Left lung (tissue), 14 donors: Measurements from ENCODE around the gene PPFIA1. TPM values are rescaled to one million over a fixed set of nuclear protein-coding genes. Genes with fewer than 3 reads are reported as not detected.

Experiments used
- ATAC-seq: fragments of 200-7000 bp; cut with Tn5 transposase; one replicate; pipeline ENCODE4 v1.9.1; 2020; ENCODE audit warnings: moderate library complexity
- DNase-seq, 4 donors: peaks; one replicate each; pipeline ENCODE4 v3.0.0-alpha.2; 2013 to 2020
- H3K27ac ChIP-seq, 2 donors: fragments of 200-600 bp; sonication (generic) in 1 of 2; one replicate each; pipeline versions ENCODE4 v1.5.0 to v1.8.0; 2020 to 2021
- H3K27me3 ChIP-seq, 2 donors: fragments of 200-600 bp; sonication (generic) in 1 of 2; one replicate each; pipeline versions ENCODE4 v1.5.0 to v1.8.0; 2020 to 2021
- H3K36me3 ChIP-seq, 2 donors: fragments of 200-600 bp; sonication (generic) in 1 of 2; one replicate each; pipeline versions ENCODE4 v1.5.0 to v1.8.0; 2020 to 2021
- H3K4me1 ChIP-seq, 2 donors: fragments of 200-600 bp; one replicate each; pipeline ENCODE4 v1.8.0; 2021
- H3K4me3 ChIP-seq, 2 donors: fragments of 200-600 bp; sonication (generic) in 1 of 2; one replicate each; pipeline versions ENCODE4 v1.5.0 to v1.8.0; 2020 to 2021; ENCODE audit warnings: mild to moderate bottlenecking in 1 of 2
- H3K9me3 ChIP-seq, 2 donors: fragments of 200-600 bp; sonication (generic) in 1 of 2; one replicate each; pipeline versions ENCODE4 v1.5.0 to v1.8.0; 2020 to 2021
- intact Hi-C, 2 donors: fragments of 100-400 bp; cut with DNase I; formaldehyde crosslinking; loops; one replicate each; pipeline versions ENCODE4 v1.11.2 to v1.14.2; 2022
- long read RNA-seq, 12 donors: library from polyadenylated mRNA in 2 of 12; unstranded in 2 of 12; transcript quantifications; one replicate each; pipeline ENCODE4 v2.0.0 and lab custom pipeline, GENCODE V29; 2019 to 2026
- polyA plus RNA-seq, 6 donors: library from polyadenylated mRNA; unstranded; fragments of 120-200 nt; gene quantifications; one replicate each; pipeline ENCODE4 v1.2.1, GENCODE V29; 2013; ENCODE audit not compliant: insufficient read length in 6 of 6
- total RNA-seq, 2 donors: library from RNA; stranded (reverse); fragmentation: NEBNext Ultra II Directional; extraction: Animal tissue kit (Norgen Biotek cat#: 25700); gene quantifications; one replicate each; pipeline ENCODE4 v1.2.1, GENCODE V29; 2021
- TF ChIP-seq, protein P1 (sequence below), 2 donors: fragments of 200-600 bp; sonication (generic) in 1 of 2; IDR thresholded peaks; one replicate each; pipeline versions ENCODE4 v1.5.0 to v1.8.0; 2021; ENCODE audit warnings: antibody characterized with exemption in 2 of 2
- donor health status: DM: no; HTN: yes; CAD: no.
- donor health status: DM: no; HTN: no; CAD: no.

Gene PPFIA1
- 10 to 100 TPM; 52.8 to 66.0 TPM for total RNA-seq
- polyA plus RNA-seq: 10 to 100 TPM; 45.9 to 53.4 (median 48.5) TPM
- long read RNA-seq, donor 1, partial matches to known transcripts: 24 of 26 reads
- long read RNA-seq, donor 1, other reads (novel, unspliced or antisense): 0 of 26 reads
- long read RNA-seq, donor 2, full-length matches to known transcripts: 7 of 19 reads
- long read RNA-seq, donor 2, partial matches to known transcripts: 12 of 19 reads
- long read RNA-seq, donor 2, other reads (novel, unspliced or antisense): 0 of 19 reads
- long read RNA-seq, donor 3, full-length matches to known transcripts: 2 of 11 reads
- long read RNA-seq, donor 3, partial matches to known transcripts: 9 of 11 reads
- long read RNA-seq, donor 3, other reads (novel, unspliced or antisense): 0 of 11 reads
- long read RNA-seq, donor 4, partial matches to known transcripts: 4 of 4 reads
- long read RNA-seq, donor 4, other reads (novel, unspliced or antisense): 0 of 4 reads
- long read RNA-seq, donor 5, partial matches to known transcripts: 0 of 2 reads
- long read RNA-seq, donor 5, other reads (novel, unspliced or antisense): 0 of 2 reads
- long read RNA-seq, donor 6, partial matches to known transcripts: 0 of 1 reads
- long read RNA-seq, donor 6, other reads (novel, unspliced or antisense): 0 of 1 reads
- long read RNA-seq, donor 7, full-length matches to known transcripts: 1 of 1 reads
- long read RNA-seq, donor 7, partial matches to known transcripts: 0 of 1 reads
- long read RNA-seq, donor 7, other reads (novel, unspliced or antisense): 0 of 1 reads
- long read RNA-seq, donor 8, full-length matches to known transcripts: 4 of 4 reads
- long read RNA-seq, donor 8, partial matches to known transcripts: 0 of 4 reads
- long read RNA-seq, donor 8, other reads (novel, unspliced or antisense): 0 of 4 reads
- long read RNA-seq, donor 9: 0 reads
- long read RNA-seq, donor 10, partial matches to known transcripts: 5 of 6 reads
- long read RNA-seq, donor 10, other reads (novel, unspliced or antisense): 1 of 6 reads
- long read RNA-seq, donor 11, partial matches to known transcripts: 0 of 4 reads
- long read RNA-seq, donor 11, other reads (novel, unspliced or antisense): 0 of 4 reads
- long read RNA-seq, donor 12, partial matches to known transcripts: 12 of 15 reads
- long read RNA-seq, donor 12, other reads (novel, unspliced or antisense): 0 of 15 reads

DNA sequence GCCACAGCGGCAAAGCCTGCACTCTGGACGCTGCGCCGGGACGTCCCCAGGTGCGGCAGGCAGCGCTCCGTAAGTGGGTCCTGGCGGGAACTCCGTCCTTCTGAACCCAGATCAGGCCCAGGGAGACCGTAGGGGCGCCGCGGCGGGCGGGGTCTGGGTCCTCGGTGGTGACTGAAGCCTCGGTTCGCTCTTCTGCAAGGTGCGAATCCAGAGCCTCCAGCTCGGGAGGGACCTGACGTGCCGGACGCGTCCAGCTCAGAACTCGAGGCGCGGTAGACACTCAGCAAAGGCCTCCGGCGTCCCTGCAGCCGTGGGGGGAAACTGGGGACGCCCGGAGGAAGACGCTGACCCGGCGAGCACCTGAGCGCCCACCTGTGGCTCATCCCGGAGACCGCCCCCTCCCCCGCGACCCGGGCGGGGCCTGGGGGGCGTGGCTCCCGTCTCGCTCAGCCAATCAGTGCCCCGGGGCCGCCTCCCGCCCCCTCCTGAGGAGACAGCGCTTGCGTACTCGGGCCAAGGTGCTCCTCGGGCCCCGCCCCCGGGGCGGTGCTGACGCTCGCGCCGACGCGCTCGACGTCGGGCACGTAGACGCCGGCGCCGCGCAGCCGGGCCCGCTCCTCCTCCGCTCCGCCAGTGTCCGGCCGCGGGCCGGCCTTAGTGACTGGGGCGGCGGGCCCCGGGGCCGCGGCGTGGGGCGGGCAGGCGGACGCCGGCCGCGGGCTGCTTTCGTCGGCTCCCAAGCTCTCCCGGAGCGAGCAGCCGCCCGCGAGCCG, at the start of gene PPFIA1:
Gene PPFIA1 (plus strand): TSS at position 587 of the 773 bp plus-strand sequence. CDS start 1,483 bp downstream, outside the sequence.
- Histone ChIP-seq H3K4me1 (peaks cover 7 to 42% of the 10 kb centered on the region in 2 donors), H3K9me3 (no peaks in the 10 kb centered on the region), H3K4me3 (peak within 1 kb of the TSS; percentile 69 to 79), H3K27ac (peak within 1 kb of the TSS; percentile 74 to 87), H3K36me3 (peaks cover 0 to 31% of the 10 kb centered on the region in 2 donors), H3K27me3 (peaks cover 0 to 35% of the 10 kb centered on the region in 2 donors)
- TF ChIP-seq, protein P1, sequence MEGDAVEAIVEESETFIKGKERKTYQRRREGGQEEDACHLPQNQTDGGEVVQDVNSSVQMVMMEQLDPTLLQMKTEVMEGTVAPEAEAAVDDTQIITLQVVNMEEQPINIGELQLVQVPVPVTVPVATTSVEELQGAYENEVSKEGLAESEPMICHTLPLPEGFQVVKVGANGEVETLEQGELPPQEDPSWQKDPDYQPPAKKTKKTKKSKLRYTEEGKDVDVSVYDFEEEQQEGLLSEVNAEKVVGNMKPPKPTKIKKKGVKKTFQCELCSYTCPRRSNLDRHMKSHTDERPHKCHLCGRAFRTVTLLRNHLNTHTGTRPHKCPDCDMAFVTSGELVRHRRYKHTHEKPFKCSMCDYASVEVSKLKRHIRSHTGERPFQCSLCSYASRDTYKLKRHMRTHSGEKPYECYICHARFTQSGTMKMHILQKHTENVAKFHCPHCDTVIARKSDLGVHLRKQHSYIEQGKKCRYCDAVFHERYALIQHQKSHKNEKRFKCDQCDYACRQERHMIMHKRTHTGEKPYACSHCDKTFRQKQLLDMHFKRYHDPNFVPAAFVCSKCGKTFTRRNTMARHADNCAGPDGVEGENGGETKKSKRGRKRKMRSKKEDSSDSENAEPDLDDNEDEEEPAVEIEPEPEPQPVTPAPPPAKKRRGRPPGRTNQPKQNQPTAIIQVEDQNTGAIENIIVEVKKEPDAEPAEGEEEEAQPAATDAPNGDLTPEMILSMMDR (IDR thresholded peaks at IDR 0.05): no peak
- DNase-seq (peak; percentile 93 to 98 (median 96)), ATAC-seq (peak; percentile 98)
- intact Hi-C loops: loop anchor here in 1 of 2 donors (10.0 kb wide), 1 partner anchor 125 kb away; the partner anchor contains the start of gene CTTN

DNA sequence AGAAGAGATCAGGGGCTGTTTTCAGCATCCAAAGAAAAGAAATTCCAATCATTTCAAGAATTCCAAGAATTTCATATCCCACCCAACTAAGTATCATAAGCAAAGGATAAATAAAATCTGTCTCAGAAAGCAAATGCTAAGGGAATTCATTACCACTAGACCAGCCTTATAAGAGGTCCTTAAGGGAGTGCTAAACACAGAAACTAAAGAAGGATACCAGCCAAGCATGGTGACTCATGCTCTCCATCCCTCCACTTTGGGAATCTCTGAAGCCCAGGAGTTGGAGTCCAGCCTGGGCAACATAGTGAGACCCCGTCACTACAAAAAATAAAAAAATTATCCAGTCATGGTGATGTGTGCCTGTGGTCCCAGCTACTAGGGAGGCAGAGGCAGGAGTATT, 49.6 kb upstream of the PPFIA1 start:
- H3K27me3 ChIP-seq: no peaks in the 10 kb centered on the region
- ATAC-seq: peak; percentile 75
- TF ChIP-seq, protein P1 (IDR thresholded peaks at IDR 0.05): no peak

DNA sequence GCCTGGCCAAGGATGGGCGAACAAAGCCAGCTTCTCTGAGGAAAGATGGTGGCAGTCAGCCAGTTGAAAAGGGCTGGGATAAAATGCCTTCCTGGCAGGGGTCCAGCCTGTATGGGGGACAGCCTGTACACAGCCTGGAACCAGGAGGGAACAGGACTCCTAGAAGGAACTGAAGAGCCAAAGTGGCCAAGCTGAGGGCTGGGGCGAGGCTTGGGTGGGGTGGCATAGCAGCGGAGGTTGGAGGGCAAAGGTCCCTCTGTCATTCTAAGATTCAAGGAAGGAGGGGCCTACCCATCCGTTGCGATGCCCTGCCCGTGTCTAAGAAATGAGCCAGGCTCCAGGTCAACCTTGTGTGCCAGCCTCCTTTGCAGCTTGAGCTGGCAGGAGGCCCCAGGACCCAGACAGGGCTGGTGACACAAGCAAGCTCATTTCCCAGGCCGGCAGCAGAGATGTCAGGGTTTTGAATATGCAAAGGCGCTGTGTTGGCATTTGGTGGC, 44.8 kb upstream of the PPFIA1 start:
- H3K27me3 ChIP-seq: no peaks in the 10 kb centered on the region
- H3K9me3 ChIP-seq: no peaks in the 10 kb centered on the region
- H3K4me1 ChIP-seq: no peaks in the 10 kb centered on the region
- H3K36me3 ChIP-seq: no peaks in the 10 kb centered on the region
- H3K27ac ChIP-seq: no peak overlapping the region
- peak in 1 of 4 donors; percentile 15 for DNase-seq
- TF ChIP-seq, protein P1 (IDR thresholded peaks at IDR 0.05): no peak
- H3K4me3 ChIP-seq: no peak overlapping the region
- intact Hi-C loops: no loop called here
- ATAC-seq: peak; percentile 19

More for the DNA sequence above, 49.6 kb upstream of the PPFIA1 start:
- no peaks in the 10 kb centered on the region for H3K4me1 ChIP-seq
- H3K36me3 ChIP-seq: no peaks in the 10 kb centered on the region
- no peak for DNase-seq
- H3K4me3 ChIP-seq: no peak overlapping the region
- H3K9me3 ChIP-seq: no peaks in the 10 kb centered on the region
- peak overlapping the region in 1 of 2 donors; percentile 57 for H3K27ac ChIP-seq
- intact Hi-C loops: no loop called here

DNA sequence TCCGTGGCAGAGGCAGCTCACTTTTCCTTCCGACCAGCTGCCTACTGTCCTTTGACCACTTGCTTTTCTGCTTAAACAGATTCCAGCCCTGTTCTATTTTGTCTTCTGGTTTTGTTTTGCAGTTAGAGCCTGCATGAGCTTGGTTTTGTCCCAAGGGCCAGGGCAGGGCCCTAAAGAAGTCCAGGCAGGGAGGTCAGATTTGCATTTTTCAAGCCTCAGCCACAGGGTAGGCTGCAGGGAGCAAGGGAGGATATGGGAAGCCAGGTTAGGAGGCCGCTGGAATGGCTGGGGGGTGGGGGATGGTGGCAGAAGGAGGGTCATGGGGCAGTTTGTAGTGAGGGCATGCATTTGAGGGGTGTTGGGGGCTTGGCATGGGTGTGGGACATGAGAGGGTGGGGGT, 44.3 kb upstream of the PPFIA1 start:
- TF ChIP-seq, protein P1 (IDR thresholded peaks at IDR 0.05): no peak
- H3K9me3 ChIP-seq: no peaks in the 10 kb centered on the region
- intact Hi-C loops: no loop called here
- H3K4me1 ChIP-seq: no peaks in the 10 kb centered on the region
- H3K27ac ChIP-seq: no peak overlapping the region
- DNase-seq (no peak), ATAC-seq (no peak)
- H3K36me3 ChIP-seq: no peaks in the 10 kb centered on the region
- H3K4me3 ChIP-seq: no peak overlapping the region
- no peaks in the 10 kb centered on the region for H3K27me3 ChIP-seq
